M059J (cell line): Measurements from ENCODE around the gene COL27A1. TPM values are rescaled to one million over a fixed set of nuclear protein-coding genes. Genes with fewer than 3 reads are reported as not detected.
A peak's percentile ranks its signal among the peaks of the same experiment; 100 is the strongest.
"Not testable (repeated sequence)": the region's sequence is repeated elsewhere in the genome, so short reads cannot be mapped to it uniquely, and the experiment has no call there.

Experiments
- DNase-seq: peaks from one replicate; pipeline ENCODE4 v3.0.0-alpha.2; 2012; ENCODE audit warnings: low read depth
- total RNA-seq: library from RNA; depleted of rRNA; stranded (reverse); fragments of >200 nt; shearing (Covaris generic); gene quantifications from 2 replicates; pipeline ENCODE4 v1.2.3, GENCODE V29; 2014

Gene COL27A1
- total RNA-seq, 1 experiment from 2014 or later = 2.0 TPM

DNA sequence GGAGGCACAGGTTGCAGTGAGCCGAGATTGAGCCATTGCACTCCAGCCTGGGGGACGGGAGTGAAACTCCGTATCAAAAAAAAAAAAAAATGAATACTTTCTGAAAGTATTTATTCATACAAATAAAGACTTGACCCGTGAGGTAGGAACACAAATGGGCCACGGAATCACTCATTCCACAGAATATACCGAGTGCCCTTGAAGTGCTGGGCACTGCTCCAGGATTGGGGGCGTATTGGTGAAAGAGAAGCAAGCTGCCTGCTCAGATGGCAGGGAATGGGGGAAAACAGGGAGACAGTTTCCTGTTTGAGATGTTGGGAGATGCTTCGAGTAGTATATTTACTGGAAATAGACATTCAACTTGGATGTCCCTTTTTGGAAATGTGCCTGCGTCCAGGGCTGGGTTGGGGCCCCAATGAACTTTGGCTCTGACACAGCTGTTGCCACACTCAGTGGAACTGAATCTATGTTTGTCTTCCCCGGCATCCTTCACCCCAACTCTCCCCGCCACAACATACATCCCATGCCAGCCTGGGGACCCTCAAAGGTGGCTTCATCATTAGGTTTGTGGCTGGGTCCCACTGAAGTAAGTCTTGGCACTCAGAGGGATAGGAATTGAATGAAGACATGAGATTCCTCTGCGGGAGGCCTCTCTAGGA, 167.0 kb downstream of the COL27A1 start:
- DNase-seq = peak; percentile 42

DNA sequence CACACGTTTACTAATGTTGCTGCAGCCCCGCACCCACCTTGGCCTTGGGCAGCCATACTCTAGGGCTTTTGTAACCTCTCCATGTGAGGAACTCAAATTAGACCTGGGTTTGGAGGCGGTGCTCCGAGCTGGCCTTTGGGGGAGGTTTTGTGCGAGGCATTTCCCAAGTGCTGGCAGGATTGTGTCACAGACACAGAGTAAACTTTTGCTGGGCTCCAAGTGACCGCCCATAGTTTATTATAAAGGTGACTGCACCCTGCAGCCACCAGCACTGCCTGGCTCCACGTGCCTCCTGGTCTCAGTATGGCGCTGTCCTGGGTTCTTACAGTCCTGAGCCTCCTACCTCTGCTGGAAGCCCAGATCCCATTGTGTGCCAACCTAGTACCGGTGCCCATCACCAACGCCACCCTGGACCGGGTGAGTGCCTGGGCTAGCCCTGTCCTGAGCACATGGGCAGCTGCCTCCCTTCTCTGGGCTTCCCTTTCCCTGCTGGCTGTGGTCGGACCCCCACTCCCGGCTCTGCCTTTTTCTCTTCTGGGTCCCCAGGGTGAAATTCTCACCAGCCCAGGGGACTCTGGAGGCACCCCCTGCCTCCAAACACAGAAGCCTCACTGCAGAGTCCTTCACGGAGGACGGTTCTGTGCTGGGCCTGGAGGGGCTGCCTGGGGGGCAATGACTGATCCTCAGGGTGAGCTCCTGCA, 167.6 kb downstream of the COL27A1 start, which contains the start of gene ORM1:
Gene ORM1, plus strand, starts transcription at position 268 of the 701 bp plus-strand sequence. Its CDS starts 36 bp downstream, at position 304.
- not testable (repeated sequence) for DNase-seq

DNA sequence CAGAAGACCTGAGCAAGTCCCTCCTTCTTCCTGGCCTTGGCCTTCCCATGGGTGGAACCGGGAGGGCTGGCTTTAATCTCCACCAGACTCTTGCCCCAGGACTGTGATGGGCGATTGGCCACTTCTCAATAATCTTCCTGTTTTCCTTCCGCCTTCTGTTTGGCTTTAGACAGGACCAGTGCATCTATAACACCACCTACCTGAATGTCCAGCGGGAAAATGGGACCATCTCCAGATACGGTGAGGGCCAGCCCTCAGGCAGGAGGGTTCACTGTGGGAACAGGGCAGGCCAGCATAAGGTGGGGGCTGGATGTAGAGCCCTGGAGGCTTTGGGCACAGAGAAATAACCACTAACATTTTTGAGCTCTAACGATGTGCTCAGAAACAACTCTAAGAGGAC, 168.5 kb downstream of the COL27A1 start:
- not testable (repeated sequence) for DNase-seq

DNA sequence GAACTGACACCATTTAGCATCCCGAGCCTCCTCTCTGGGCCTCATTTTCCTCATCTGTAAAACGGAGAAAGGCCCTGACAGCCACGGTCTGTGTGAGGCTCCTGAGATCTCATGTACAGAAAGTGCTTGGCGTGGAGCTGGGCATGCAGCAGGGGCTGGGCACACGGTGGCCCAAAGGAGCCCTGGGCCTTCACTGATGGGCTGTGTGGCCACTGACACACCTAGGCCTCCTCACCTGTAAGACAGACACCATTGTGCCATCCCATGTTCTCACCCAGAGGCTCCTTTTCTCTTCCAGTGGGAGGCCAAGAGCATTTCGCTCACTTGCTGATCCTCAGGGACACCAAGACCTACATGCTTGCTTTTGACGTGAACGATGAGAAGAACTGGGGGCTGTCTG, 169.2 kb downstream of the COL27A1 start:
- DNase-seq = no peak

DNA sequence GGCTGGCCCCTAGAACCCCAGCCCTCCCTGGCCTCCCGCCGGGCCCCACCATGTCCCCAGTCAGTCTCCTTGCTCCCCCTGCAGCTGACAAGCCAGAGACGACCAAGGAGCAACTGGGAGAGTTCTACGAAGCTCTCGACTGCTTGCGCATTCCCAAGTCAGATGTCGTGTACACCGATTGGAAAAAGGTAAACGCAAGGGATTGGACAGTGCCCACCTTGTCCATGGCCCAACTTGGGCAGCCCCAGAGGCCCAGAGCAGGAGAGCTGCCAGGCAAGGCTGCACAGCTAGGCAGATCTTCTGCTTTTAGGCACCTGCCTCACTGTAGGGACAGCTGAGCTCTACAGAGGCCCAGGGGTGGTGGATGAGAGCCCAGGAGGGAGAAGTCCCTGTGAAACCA, 169.6 kb downstream of the COL27A1 start:
- DNase-seq = not testable (repeated sequence)

DNA sequence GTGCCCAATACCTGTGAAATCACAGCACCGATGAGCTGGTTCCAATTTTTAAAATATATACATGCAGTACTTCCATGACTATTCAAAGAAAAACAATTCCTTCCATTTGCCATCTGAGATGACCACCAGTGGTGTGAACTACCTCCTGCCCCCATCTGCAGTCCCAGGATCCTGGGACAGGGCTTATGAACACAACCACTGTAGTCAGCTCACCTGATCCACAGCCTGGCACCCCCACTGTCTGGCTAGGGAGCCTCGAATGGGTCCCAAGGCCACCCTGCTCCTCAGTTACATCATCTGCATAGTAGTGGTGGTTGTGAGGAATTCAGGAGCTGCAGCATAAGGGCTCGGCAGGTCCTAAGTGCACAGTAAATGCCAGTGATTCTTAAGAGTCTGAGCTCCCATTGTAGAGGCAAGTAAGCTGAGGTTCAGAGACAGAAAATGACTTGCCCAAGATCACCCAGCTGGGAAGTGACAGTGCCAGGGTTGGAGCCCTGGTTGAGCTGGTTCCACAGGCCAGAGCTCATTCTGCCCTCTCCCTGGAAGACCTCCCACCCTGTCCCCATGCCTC, 170.4 kb downstream of the COL27A1 start:
- not testable (repeated sequence) for DNase-seq

DNA sequence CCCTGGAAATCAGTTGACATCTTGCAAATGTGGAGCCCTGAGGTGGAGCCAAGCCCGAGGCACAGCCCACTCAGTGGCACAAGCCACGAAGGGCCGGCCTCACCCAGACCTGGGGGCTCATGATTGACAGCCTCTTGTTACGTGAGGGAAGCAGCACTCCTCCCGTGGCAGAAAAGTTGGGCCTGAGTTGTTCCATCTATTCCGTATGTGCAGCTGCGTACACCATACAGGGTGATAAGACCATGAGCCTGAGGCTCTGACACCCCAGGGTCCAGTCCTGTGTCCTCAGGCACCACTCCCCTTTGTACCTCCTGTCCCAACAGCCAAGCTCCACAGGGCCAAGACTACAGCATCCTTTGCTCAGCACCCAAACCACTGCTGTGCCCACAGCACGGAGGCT, 172.4 kb downstream of the COL27A1 start:
- no peak for DNase-seq

DNA sequence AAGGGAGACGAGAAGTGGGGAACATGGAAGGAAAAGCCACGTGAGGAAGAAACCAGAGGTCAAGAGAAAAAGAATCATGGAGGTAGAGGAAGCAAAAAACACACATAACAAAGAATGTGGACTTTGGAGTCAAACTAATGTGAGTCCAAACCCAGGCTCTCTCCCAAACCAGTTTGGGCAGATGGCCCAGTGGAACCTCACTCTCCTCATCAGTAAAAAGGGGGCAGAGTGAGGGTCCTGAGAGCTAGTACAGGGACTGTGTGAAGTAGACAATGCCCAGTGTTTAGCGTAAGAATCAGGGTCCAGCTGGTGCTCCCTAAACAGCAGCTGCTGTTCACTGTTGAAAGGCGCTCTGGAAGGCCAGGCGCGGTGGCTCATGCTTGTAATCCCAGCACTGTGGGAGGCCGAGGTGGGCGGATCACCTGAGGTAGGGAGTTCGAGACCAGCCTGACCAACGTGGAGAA, 173.1 kb downstream of the COL27A1 start:
- DNase-seq = not testable (repeated sequence)

DNA sequence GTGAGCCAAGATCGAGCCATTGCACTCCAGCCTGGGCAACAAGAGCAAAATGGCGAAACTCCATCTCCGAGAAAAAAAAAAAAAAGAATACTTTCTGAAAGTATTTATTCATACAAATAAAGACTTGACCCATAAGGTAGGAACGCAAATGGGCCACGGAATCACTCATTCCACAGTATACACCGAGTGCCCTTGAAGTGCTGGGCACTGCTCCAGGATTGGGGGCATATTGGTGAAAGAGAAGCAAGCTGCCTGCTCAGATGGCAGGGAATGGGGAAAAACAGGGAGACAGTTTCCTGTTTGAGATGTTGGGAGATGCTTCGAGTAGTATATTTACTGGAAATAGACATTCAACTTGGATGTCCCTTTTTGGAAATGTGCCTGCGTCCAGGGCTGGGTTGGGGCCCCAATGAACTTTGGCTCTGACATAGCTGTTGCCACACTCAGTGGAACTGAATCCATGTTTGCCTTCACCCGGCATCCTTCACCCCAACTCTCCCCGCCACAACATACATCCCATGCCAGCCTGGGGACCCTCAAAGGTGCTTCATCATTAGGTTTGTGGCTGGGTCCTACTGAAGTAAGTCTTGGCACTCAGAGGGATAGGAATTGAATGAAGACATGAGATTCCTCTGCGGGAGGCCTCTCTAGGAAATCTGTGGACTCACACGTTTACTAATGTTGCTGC, 173.7 kb downstream of the COL27A1 start:
- not testable (repeated sequence) for DNase-seq

DNA sequence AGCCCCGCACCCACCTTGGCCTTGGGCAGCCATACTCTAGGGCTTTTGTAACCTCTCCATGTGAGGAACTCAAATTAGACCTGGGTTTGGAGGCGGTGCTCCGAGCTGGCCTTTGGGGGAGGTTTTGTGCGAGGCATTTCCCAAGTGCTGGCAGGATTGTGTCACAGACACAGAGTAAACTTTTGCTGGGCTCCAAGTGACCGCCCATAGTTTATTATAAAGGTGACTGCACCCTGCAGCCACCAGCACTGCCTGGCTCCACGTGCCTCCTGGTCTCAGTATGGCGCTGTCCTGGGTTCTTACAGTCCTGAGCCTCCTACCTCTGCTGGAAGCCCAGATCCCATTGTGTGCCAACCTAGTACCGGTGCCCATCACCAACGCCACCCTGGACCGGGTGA, 174.3 kb downstream of the COL27A1 start, which contains the start of gene ORM2:
Gene ORM2, plus strand, starts transcription at position 245 of the 398 bp plus-strand sequence. Its CDS starts 36 bp downstream, at position 281.
- DNase-seq = not testable (repeated sequence)

DNA sequence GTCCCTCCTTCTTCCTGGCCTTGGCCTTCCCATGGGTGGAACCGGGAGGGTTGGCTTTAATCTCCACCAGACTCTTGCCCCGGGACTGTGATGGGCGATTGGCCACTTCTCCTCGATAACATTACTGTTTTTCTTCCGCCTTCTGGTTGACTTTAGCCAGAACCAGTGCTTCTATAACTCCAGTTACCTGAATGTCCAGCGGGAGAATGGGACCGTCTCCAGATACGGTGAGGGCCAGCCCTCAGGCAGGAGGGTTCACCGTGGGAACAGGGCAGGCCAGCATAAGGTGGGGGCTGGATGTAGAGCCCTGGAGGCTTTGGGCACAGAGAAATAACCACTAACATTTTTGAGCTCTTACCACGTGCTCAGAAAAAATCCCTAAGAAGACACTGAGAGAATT, 175.3 kb downstream of the COL27A1 start:
- no peak for DNase-seq

DNA sequence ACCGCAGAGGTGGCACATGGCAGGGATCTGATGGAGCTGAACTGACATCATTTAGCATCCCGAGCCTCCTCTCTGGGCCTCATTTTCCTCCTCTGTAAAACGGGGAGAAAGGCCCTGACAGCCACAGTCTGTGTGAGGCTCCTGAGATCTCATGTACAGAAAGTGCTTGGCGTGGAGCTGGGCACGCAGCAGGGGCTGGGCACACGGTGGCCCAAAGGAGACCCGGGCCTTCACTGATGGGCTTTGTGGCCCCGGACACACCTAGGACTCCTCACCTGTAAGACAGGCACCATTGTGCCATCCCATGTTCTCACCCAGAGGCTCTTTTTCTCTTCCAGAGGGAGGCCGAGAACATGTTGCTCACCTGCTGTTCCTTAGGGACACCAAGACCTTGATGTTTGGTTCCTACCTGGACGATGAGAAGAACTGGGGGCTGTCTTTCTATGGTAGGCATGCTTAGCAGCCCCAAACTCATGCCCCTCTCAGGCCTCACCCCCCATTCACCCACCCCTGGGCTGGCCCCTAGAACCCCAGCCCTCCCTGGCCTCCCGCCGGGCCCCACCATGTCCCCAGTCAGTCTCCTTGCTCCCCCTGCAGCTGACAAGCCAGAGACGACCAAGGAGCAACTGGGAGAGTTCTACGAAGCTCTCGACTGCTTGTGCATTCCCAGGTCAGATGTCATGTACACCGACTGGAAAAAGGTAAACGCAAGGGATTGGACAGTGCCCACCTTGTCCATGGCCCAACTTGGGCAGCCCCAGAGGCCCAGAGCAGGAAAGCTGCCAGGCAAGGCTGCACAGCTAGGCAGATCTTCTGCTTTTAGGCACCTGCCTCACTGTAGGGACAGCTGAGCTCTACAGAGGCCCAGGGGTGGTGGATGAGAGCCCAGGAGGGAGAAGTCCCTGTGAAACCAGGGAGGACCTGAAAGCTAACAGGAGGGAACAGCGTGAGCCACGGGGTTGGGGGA, 176.2 kb downstream of the COL27A1 start:
- DNase-seq = not testable (repeated sequence)

DNA sequence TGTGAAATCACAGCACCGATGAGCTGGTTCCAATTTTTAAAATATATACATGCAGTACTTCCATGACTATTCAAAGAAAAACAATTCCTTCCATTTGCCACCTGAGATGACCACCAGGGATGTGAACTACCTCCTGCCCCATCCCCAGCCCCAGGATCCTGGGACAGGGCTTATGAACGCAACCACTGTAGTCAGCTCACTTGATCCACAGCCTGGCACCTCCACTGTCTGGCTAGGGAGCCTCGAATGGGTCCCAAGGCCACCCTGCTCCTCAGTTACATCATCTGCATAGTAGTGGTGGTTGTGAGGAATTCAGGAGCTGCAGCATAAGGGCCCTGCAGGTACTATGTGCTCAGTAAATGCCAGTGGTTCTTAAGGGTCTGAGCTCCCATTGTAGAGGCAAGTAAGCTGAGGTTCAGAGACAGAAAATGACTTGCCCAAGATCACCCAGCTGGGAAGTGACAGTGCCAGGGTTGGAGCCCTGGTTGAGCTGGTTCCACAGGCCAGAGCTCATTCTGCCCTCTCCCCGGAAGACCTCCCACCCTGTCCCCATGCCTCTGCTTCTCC, 177.2 kb downstream of the COL27A1 start:
- not testable (repeated sequence) for DNase-seq

DNA sequence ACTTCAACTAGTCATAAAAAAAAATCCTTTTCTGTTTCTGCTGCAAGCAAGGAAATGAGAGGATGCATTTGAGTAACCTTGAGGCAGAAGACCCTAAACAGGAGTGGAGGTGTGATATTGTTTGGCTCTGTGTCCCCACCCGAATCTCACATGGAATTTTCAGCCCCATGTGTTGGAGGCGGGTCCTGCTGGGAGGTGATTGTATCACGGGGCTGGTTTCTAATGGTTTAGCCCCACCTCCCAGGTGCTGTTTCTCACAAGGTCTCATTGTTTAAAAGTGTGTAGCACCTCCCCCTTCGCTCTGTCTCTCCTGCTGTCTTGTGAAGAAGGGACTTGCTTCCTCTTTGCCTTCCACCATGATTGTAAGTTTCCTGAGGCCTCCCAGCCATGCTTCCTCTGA, 178.4 kb downstream of the COL27A1 start:
- DNase-seq = not testable (repeated sequence)

DNA sequence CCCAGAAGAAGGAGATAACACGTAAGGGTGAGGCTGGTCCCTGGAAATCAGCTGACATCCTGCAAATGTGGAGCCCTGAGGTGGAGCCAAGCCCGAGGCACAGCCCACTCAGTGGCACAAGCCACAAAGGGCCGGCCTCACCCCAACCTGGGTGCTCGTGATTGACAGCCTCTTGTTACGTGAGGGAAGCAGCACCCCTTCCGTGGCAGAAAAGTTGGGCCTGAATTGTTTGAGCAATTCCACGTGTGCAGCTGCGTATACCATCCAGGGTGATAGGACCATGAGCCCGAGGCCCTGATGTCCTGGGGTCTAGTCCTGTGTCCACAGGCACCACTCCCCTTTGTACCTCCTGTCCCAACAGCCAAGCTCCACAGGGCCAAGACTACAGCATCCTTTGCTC, 179.2 kb downstream of the COL27A1 start:
- DNase-seq = no peak

DNA sequence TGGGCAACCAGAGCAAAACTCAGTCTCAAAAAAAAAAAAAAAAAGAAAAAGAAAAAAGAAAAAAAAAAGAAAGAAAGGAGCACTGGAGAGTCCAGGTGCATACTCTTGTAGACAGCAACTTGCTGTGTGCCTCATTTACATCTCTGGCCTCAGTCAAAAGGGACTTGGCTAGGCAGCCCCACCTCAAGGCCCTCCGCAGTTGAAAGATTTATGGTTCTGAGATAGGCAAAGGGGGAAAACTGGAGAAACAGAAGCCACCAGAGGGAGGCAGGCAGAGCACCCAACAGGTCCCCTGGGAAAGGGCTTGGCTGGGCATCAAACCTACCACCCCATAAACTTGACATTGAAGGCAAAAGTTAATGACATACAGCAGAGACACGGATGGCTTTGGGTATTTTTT, 180.4 kb downstream of the COL27A1 start:
- DNase-seq = no peak

DNA sequence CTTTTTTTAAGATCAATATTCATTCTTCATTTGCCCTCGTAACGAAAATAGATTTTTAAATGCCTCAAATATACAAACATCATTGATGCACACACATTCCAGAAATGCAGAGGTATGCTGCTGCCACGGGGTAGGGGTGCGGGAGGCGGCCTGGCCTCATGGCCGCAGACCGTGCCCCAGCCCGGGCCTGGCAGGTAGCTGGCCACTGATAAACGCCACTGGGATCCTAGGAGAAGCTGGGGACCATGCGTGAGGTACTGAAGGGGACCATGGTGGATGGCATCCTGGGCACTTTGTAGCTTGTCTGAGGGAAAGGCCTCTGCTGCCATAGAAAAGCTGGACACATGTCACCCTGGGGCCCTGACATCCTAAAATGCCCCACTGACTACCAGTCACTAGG, 180.8 kb downstream of the COL27A1 start:
- no peak for DNase-seq

DNA sequence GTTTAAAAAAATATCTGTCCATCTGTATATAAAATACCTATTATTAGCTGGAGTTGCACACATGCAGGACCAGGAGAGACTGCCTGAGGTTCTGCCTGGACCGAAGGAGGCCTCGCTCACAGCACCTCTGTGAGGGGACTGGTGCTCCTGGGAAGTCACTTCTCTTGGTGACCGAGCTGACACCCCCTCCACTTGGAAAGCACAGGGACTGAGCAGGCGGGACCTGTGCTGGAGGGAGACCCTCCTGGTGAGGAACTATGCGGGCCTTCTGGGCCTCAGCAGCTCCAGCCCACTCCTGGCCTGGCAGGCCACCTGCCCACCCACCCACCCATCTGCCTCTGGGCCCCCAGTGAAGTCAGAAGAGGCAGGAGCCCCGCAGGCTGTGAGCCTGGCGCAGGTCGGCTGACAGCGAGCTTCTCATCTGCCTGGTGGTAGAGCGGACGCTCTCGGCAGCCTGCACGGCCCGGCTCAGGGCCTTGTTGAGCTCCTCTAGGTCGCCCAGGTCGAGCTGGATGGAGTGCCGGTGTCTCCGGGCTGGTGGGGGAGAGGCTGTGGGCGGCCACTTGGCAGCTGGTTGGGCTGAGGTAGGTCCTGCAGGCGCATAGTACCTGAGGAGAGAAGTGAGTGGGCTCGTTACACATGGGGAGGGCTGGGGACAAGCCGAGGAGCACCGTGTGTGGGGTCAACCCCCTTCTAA, 181.5 kb downstream of the COL27A1 start:
- no peak for DNase-seq

DNA sequence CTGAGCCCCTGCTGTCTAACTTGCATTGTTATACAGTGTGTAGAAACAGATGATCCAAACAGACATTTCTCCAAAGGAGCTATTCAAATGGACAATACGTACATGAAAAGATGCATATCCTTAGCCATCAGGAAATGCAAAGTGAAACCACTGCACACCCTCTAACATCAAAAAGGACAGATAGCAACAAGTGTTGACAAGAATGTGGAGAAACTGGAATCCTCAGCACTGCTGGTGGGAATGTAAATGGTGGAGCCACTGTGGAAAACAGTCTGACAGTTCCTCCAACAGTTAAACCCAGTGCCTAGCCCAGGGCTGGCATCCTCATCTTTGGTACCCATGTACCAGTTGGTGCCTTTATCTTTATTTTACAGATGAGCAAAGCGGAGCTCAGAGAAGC, 182.8 kb downstream of the COL27A1 start:
- DNase-seq = no peak
